HCT116 (cell line): Measurements from ENCODE around the gene SCN4A. TPM values are rescaled to one million over a fixed set of nuclear protein-coding genes. Genes with fewer than 3 reads are reported as not detected.

Experiments
- ATAC-seq: fragments of 200-7000 bp; cut with Tn5 transposase; 2 replicates; pipeline ENCODE4 v1.9.1; 2020; ENCODE audit warnings: mild to moderate bottlenecking, moderate library complexity
- BruUV-seq: library from RNA; stranded (reverse); fragments of 400-500 nt; replicated peaks from 2 replicates; lab custom pipeline; 2021; lab: Mats Ljungman, UMichigan
- CTCF ChIA-PET: fragments of 300-600 bp; sonication (Branson Sonifier 250); formaldehyde crosslinking; loops from one replicate; lab custom pipeline; 2021; ENCODE audit warnings: antibody characterized with exemption; lab: Charles Lee
- POLR2A ChIA-PET: fragments of 300-600, 350-600 bp; sonication (Branson Sonifier 250); formaldehyde crosslinking; loops from one replicate; lab custom pipeline; 2021; ENCODE audit warnings: antibody characterized with exemption; lab: Charles Lee
- RAD21 ChIA-PET, 2 experiments: fragments of 300-600 bp; sonication (Branson Sonifier 250); formaldehyde crosslinking; loops; one replicate each; lab custom pipeline; 2023; ENCODE audit warnings: low total read pairs in 2 of 2; ENCODE audit not compliant: uncharacterized antibody in 2 of 2, unreplicated experiment in 2 of 2, low non-redundant PET in 1 of 2; lab: Charles Lee
- DNase-seq: peaks from one replicate; pipeline ENCODE4 v3.0.0-alpha.2; 2010; ENCODE audit warnings: low read depth, low spot score
- H2AFZ ChIP-seq: fragments of 200-600 bp; shearing (Covaris generic), sonication (generic); 2 replicates; pipeline ENCODE4 v1.6.1; 2017; ENCODE audit warnings: low read depth, mixed run types, mixed read lengths, antibody characterized with exemption, low read length; ENCODE audit not compliant: poor library complexity, severe bottlenecking
- H3K27ac ChIP-seq: 2 replicates; pipeline ENCODE4 v1.5.1; 2012; ENCODE audit warnings: low read depth, low read length
- H3K27me3 ChIP-seq: fragments of 200-600 bp; sonication (generic); 2 replicates; pipeline ENCODE4 v1.6.1; 2016; ENCODE audit warnings: mixed run types, low read length, mixed read lengths; ENCODE audit not compliant: insufficient read depth
- H3K36me3 ChIP-seq, 2 experiments: fragments of 200-500 bp in 1 of 2; fragments of 200-600 bp in 1 of 2; sonication (Bioruptor generic) in 1 of 2; sonication (generic) in 1 of 2; 2 replicates each; pipeline versions ENCODE4 v1.5.1 to v1.6.1; 2014 to 2016; ENCODE audit warnings: low read length in 2 of 2, inconsistent platforms in 1 of 2, mixed read lengths in 1 of 2, mixed run types in 1 of 2; ENCODE audit not compliant: insufficient read depth in 2 of 2, control insufficient read depth in 1 of 2
- H3K4me1 ChIP-seq, 2 experiments: fragments of 200-600 bp in 1 of 2; sonication (generic) in 1 of 2; 2 replicates each; pipeline versions ENCODE4 v1.5.1 to v1.6.1; 2012 to 2017; ENCODE audit warnings: low read length in 2 of 2, inconsistent platforms in 1 of 2, mild to moderate bottlenecking in 1 of 2, mixed read lengths in 1 of 2, mixed run types in 1 of 2, moderate library complexity in 1 of 2; ENCODE audit not compliant: insufficient read depth in 2 of 2, control insufficient read depth in 1 of 2
- H3K4me2 ChIP-seq: fragments of 200-600 bp; sonication (generic); 2 replicates; pipeline ENCODE4 v1.6.1; 2017; ENCODE audit warnings: mixed run types, low read length, mixed read lengths
- H3K4me3 ChIP-seq, 2 experiments: fragments of 200-600 bp in 1 of 2; sonication (generic) in 1 of 2; replicated peaks in 1 of 2; 2 replicates each; pipeline ENCODE4 v1.5.1; 2011 to 2016; ENCODE audit warnings: low read length in 2 of 2, control low read depth in 1 of 2, low read depth in 1 of 2, mild to moderate bottlenecking in 1 of 2, mixed read lengths in 1 of 2, mixed run types in 1 of 2
- H3K79me2 ChIP-seq: fragments of 200-600 bp; sonication (generic); 2 replicates; pipeline ENCODE4 v1.6.1; 2017; ENCODE audit warnings: mild to moderate bottlenecking, mixed run types, low read length, moderate library complexity, mixed read lengths; ENCODE audit not compliant: insufficient read depth
- H3K9ac ChIP-seq: fragments of 200-600 bp; sonication (generic); 2 replicates; pipeline ENCODE4 v1.6.1; 2016; ENCODE audit warnings: low read length, mixed read lengths
- H3K9me2 ChIP-seq: fragments of 200-600 bp; sonication (generic), shearing (Covaris generic); 2 replicates; pipeline ENCODE4 v1.6.1; 2017; ENCODE audit warnings: mixed run types, mild to moderate bottlenecking, moderate library complexity; ENCODE audit not compliant: insufficient read depth
- H3K9me3 ChIP-seq, 2 experiments: fragments of 200-500 bp in 1 of 2; fragments of 200-600 bp in 1 of 2; sonication (Bioruptor generic) in 1 of 2; sonication (generic) in 1 of 2; 2 replicates each; pipeline ENCODE4 v1.6.1; 2014 to 2017; ENCODE audit warnings: low read length in 2 of 2, mixed read lengths in 2 of 2, inconsistent platforms in 1 of 2, low read depth in 1 of 2, mild to moderate bottlenecking in 1 of 2, mixed run types in 1 of 2, moderate library complexity in 1 of 2; ENCODE audit not compliant: control insufficient read depth in 1 of 2, insufficient read depth in 1 of 2
- H4K20me1 ChIP-seq: fragments of 200-600 bp; sonication (generic), shearing (Covaris generic); 2 replicates; pipeline ENCODE4 v1.6.1; 2017; ENCODE audit warnings: mixed run types, mild to moderate bottlenecking, moderate library complexity; ENCODE audit not compliant: insufficient read depth
- ATF3 ChIP-seq: IDR thresholded peaks from 2 replicates; pipeline ENCODE4 v1.6.1; 2012
- CBX3 ChIP-seq: IDR thresholded peaks from 2 replicates; pipeline ENCODE4 v1.6.1; 2012; ENCODE audit warnings: low read depth
- CTCF ChIP-seq, 3 experiments: fragments of 200-600 bp in 1 of 3; sonication (generic) in 1 of 3; IDR thresholded peaks in 2 of 3; conservative IDR thresholded peaks in 1 of 3; 2 replicates each; pipeline ENCODE4 v1.5.1; 2012 to 2017; ENCODE audit warnings: low read depth in 2 of 3, low read length in 2 of 3, antibody characterized with exemption in 1 of 3, borderline replicate concordance in 1 of 3, control low read depth in 1 of 3, mild to moderate bottlenecking in 1 of 3, mixed read lengths in 1 of 3, mixed run types in 1 of 3, moderate library complexity in 1 of 3; ENCODE audit not compliant: insufficient read depth in 1 of 3
- ELF1 ChIP-seq: IDR thresholded peaks from 2 replicates; pipeline ENCODE4 v1.6.1; 2012; ENCODE audit warnings: low read depth, borderline replicate concordance
- EZH2 ChIP-seq: fragments of 200-600 bp; sonication (generic); IDR thresholded peaks from 2 replicates; pipeline ENCODE4 v1.6.1; 2017; ENCODE audit warnings: antibody characterized with exemption, mixed run types
- EZH2phosphoT487 ChIP-seq: fragments of 200-600 bp; IDR thresholded peaks from 2 replicates; pipeline ENCODE4 v1.6.1; 2018; ENCODE audit warnings: antibody characterized with exemption, borderline replicate concordance
- FOSL1 ChIP-seq: IDR thresholded peaks from 2 replicates; pipeline ENCODE4 v1.6.1; 2012; ENCODE audit warnings: low read depth
- POLR2A ChIP-seq: IDR thresholded peaks from 2 replicates; pipeline ENCODE4 v1.7.0; 2011; ENCODE audit warnings: borderline replicate concordance; ENCODE audit not compliant: insufficient read depth, insufficient read length; ENCODE audit errors: extremely low read depth
- REST ChIP-seq: IDR thresholded peaks from 2 replicates; pipeline ENCODE4 v1.6.1; 2012; ENCODE audit warnings: low read depth
- SP1 ChIP-seq: IDR thresholded peaks from 2 replicates; pipeline ENCODE4 v1.6.1; 2012; ENCODE audit warnings: low read depth
- TCF7L2 ChIP-seq: IDR thresholded peaks from 2 replicates; pipeline ENCODE4 v1.7.0; 2011; ENCODE audit warnings: borderline replicate concordance, inconsistent platforms; ENCODE audit not compliant: insufficient read depth, insufficient read length; ENCODE audit errors: extremely low read depth
- YY1 ChIP-seq: IDR thresholded peaks from 2 replicates; pipeline ENCODE4 v1.6.1; 2011; ENCODE audit warnings: low read length, low read depth, moderate library complexity, mild to moderate bottlenecking; ENCODE audit not compliant: insufficient replicate concordance; ENCODE audit errors: extremely low read depth
- ZBTB33 ChIP-seq: IDR thresholded peaks from 2 replicates; pipeline ENCODE4 v1.6.1; 2011; ENCODE audit warnings: mild to moderate bottlenecking, low read length, moderate library complexity; ENCODE audit not compliant: insufficient replicate concordance; ENCODE audit errors: extremely low read depth
- ZFX ChIP-seq: fragments of 450-650 bp; IDR thresholded peaks from 2 replicates; pipeline ENCODE4 v1.6.1; 2017
- ZNF274 ChIP-seq: fragments of 200-500 bp; sonication (Bioruptor generic); IDR thresholded peaks from 2 replicates; pipeline ENCODE4 v1.6.1; 2014; ENCODE audit warnings: mild to moderate bottlenecking, low read depth, low read length, inconsistent platforms
- intact Hi-C: fragments of 100-400 bp; cut with micrococcal nuclease; formaldehyde crosslinking; loops from 2 replicates; pipeline ENCODE4 v1.10.0; 2022
- total RNA-seq: library from RNA; stranded (reverse); gene quantifications from one replicate; pipeline ENCODE4 v1.2.1, GENCODE V29; 2021; ENCODE audit not compliant: unreplicated experiment

The SCN4A gene
- total RNA-seq, 1 experiment from 2014 or later, result 2.7 TPM

- H4K20me1 ChIP-seq, result no peaks in the 10 kb centered on the region
- peaks cover 21% of the 10 kb centered on the region; the same call in 1 of the 2 replicates for H3K27me3 ChIP-seq
- TF ChIP-seq YY1 (no peak), EZH2phosphoT487 (no peak), TCF7L2 (no peak), SP1 (no peak), FOSL1 (no peak), ATF3 (no peak), REST (no peak), ELF1 (no peak), CTCF (IDR thresholded peaks at IDR 0.05 in 2 of 3, conservative IDR thresholded peaks at IDR 0.05 in 1 of 3; ENCODE audit: borderline replicate concordance in 1 of 3, insufficient read depth in 1 of 3, low read depth in 2 of 3, low read length in 2 of 3) (no peak), EZH2 (no peak), ZFX (no peak), ZNF274 (no peak), CBX3 (no peak), ZBTB33 (no peak), POLR2A (no peak)
- BruUV-seq, result no TSS peak
- H3K4me1 ChIP-seq, result peaks cover 7 to 23% of the 10 kb centered on the region in 2 experiments
- H3K4me3 ChIP-seq, result no peak overlapping the region
- no peaks in the 10 kb centered on the region for H3K36me3 ChIP-seq
- H3K9me2 ChIP-seq, result no peaks in the 10 kb centered on the region
- no peak overlapping the region for H2AFZ ChIP-seq
- no peaks in the 10 kb centered on the region for H3K79me2 ChIP-seq
- no peak overlapping the region for H3K9ac ChIP-seq
- no peak overlapping the region for H3K4me2 ChIP-seq
- ChIA-PET POLR2A (no interaction called here), RAD21 (no interaction called here), CTCF (interaction anchor here (1.1 to 7.3 kb wide), 5 partner anchors 13 to 145 kb away, joined by 3 to 77 read pairs (median 4); partner anchors contain the start of gene GH1)
- H3K27ac ChIP-seq, result no peak overlapping the region; the same call in 1 of the 2 replicates
- intact Hi-C loops, result no loop called here
- DNase-seq (no peak), ATAC-seq (no peak)
- H3K9me3 ChIP-seq, result no peaks in the 10 kb centered on the region
These were observed 16.3 kb upstream of the SCN4A start for GRCh38 chr17:63988741-63989621.
